GM12872 (cell line): ENCODE results near the gene ARFRP1.

Experiments
- TF ChIP-seq, protein P1 (sequence below): IDR thresholded peaks from 3 replicates; pipeline ENCODE4 v1.5.1; 2011; ENCODE audit warnings: low read depth, mild to moderate bottlenecking, low read length, moderate library complexity; ENCODE audit not compliant: insufficient read depth

The ARFRP1 gene, protein sequence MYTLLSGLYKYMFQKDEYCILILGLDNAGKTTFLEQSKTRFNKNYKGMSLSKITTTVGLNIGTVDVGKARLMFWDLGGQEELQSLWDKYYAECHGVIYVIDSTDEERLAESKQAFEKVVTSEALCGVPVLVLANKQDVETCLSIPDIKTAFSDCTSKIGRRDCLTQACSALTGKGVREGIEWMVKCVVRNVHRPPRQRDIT

DNA sequence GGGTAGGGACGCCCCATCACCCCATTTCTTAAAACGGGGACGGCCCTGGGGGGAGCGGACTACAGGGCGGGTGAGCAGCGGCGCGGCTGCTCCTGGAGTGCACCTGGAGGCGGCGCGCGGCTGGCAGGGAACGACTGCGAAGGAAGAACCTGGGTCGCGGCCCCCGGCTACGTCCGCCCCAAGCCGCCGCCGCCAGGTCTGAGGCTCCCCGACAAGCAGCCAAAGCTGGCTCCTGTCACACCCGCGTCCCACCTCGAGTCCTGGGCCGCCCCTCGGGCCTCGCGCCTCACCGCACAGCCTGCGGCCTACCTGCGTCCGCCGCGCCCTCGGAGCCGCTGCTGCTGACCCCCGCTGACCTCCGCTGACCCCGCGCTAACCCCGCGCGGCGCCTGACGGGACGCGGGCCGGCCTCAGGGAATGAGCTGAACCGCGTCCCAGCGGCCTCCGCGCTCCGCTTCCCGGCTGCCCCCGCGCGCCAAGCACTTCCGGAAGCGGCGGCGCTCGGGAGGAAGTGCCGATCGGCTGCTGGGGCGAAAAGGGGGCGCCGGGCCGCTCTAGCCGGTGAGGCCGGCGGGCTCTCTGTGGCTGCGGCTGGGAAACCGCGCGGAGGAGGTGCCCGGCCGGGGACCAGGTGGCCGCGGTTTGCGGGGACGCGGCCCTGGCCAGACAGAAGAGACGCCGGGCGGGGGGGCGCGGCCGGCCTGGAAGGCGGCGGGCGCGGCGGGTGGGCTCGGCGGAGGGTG is at the start of gene ARFRP1, which contains the start of gene ZGPAT:
TSS of gene ARFRP1 (minus strand) at position 419 of the 743 bp plus-strand sequence. CDS start 885 bp downstream, outside the sequence.
TSS of gene ZGPAT (plus strand) at position 482 of the 743 bp plus-strand sequence. CDS start 542 bp downstream, outside the sequence.
- TF ChIP-seq, protein P1, sequence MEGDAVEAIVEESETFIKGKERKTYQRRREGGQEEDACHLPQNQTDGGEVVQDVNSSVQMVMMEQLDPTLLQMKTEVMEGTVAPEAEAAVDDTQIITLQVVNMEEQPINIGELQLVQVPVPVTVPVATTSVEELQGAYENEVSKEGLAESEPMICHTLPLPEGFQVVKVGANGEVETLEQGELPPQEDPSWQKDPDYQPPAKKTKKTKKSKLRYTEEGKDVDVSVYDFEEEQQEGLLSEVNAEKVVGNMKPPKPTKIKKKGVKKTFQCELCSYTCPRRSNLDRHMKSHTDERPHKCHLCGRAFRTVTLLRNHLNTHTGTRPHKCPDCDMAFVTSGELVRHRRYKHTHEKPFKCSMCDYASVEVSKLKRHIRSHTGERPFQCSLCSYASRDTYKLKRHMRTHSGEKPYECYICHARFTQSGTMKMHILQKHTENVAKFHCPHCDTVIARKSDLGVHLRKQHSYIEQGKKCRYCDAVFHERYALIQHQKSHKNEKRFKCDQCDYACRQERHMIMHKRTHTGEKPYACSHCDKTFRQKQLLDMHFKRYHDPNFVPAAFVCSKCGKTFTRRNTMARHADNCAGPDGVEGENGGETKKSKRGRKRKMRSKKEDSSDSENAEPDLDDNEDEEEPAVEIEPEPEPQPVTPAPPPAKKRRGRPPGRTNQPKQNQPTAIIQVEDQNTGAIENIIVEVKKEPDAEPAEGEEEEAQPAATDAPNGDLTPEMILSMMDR: no peak

DNA sequence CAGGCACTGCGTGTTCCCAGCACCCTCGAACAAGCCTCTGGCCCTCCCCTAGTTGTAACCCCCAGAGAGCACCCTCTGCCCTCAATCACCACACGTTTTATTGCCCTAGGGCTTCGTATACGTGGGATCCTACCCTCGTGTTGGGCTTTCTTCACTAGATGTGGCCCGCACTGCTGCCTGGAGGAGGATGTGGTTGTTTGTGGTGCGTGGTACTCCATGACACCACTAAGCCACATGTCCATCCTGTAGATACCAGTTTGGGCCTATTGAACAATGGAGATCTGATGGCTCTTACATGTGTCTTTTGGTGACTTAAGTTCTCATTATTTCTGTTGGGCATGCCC is 48.8 kb upstream of the ARFRP1 start:
- TF ChIP-seq, protein P1: no peak

DNA sequence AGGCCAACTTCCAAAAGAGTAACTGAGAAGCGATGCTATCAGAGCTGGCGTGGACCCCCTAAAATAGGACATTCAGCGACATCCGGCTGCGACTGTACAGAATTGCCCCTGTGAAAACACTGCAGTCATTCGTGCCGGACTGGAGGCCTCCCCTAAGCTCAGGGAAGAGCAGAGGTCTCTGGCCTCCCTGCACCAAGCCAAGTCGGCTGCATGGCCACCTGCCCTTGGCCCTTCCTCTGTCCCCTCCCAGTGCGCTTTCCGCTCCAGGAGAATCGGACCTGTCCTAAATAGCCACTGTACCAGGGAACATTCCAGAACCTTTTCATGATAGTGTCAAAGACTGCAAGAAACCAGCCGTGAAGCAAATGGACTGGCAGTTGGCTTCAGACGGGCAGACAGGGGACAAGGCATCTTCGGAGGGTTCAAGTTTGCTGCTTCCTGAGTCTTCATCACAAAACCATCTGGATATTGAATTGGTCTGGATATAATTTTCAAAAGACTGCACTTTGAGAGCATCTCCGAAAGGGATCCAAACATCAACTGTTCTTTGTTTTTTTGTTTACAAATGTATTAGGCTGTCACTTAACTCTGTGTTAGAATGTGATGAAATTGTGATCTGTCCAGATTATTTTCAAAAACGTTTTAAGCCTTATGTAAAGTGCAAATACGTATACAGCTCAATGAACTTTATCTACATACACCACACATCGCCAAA is 48.3 kb upstream of the ARFRP1 start:
- TF ChIP-seq, protein P1: no peak

DNA sequence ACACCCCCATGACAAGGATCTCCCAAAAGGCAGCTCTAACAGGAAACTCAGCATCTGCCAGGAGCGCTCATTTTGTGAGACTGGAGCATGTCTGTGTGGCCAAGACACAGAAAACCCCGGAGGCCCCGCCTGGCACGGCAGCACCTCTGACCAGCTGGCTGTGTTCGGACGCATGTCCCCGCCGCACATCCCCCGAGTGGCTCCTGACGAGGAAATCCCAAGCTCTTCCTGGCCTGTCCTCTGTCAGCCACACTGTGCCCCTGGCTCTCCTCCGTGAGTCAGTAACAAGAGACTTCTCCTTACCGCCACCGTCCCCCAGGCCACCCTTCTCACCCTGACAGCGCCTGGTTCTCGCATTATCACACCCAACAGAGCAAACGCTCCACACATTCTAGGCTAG is 46.2 kb upstream of the ARFRP1 start:
- TF ChIP-seq, protein P1: no peak

DNA sequence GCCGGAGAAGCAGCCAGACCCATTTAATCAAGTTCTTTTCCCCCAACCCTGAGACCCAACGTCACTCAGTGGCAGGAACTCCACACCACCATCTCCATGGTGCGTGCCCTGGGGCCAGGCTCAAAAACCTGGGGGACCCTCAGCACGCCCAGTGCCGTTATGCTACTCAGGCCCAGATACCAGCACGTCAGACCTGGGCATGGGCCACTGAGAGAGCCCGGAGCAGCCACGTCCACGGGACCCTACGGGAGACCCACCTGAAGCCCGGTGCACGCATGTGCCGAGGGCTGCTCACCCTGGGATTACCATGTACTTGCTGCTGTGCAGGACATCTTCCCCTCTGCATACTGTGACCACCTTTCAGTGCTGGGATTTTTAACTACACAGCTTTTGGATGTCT is 45.6 kb upstream of the ARFRP1 start:
- TF ChIP-seq, protein P1: no peak

DNA sequence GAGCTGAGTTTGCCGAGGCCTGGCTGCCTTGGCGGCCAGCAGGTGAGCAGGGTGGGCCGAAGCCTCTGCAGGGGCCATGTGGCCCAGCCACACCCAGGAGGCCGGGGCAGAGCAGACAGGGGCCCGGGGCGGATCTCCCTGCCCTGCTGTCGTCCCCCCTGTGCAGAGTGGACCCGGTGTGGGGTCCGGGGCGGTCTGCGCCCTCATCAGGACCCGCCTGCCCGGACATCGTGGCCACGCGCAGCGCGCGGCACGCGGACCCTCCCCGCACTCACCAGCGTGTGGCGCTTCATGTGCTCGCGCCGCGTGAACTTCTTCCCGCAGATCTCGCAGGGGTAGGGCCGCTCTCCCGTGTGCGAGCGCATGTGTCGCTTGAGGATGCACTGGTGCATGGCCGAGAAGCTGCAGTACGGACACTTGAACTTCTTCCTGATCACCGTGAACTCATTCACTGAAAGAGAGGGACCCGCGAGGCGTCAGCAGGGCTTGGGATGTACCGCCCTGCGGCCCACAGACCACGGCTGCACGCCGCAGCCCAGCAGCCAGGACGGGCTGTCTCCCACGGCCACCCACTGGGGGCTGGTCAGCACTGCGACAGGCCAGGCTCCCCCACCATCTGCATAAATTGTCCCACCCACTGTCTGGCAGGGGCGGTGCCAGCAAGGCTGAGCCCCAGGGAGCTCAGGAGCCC is 44.8 kb upstream of the ARFRP1 start:
- TF ChIP-seq, protein P1: no peak
